ENCODE data around the gene INO80E. TPM values are rescaled to one million over a fixed set of nuclear protein-coding genes. Genes with fewer than 3 reads are reported as not detected.
"Not testable (repeated sequence)": the region's sequence is repeated elsewhere in the genome, so short reads cannot be mapped to it uniquely, and the experiment has no call there.

Gene INO80E
- polyA plus RNA-seq, 1 experiment = 35.6 TPM

- peak within 1 kb of the TSS; percentile 51 for H3K4me3 ChIP-seq (ENCODE audit: low read depth, low read length)
- H3K27me3 ChIP-seq (ENCODE audit: control insufficient read depth, insufficient read depth, low read length) = peaks cover 11% of the 10 kb centered on the region
- no peak for DNase-seq (ENCODE audit: low read depth)
- peaks cover under 1% of the 10 kb centered on the region; the same call in 1 of the 2 replicates for H3K36me3 ChIP-seq (ENCODE audit: control insufficient read depth, insufficient read depth, low read length)
- ChIA-PET POLR2A (interaction anchor here (0.7 kb wide), 1 partner anchor 55 kb away, joined by 33 read pairs; the partner anchor contains the start of gene ALDOA), CTCF (no interaction called here)
- no peak for TF ChIP-seq CTCF (IDR thresholded peaks at IDR 0.05; ENCODE audit: insufficient read depth, low read depth, low read length)
Observed at GRCh38 chr16:30010844-30011713, 15.0 kb downstream of the INO80E start, which contains the start of gene DOC2A. DOC2A (minus strand) TSS chr16:30011027; CDS start chr16:30010222, 805 bp downstream.

GRCh38 chr16:30011714-30012504 is 15.9 kb downstream of the INO80E start:
- Histone ChIP-seq H3K27me3 (ENCODE audit: control insufficient read depth, insufficient read depth, low read length) (peaks cover 11% of the 10 kb centered on the region), H3K4me3 (ENCODE audit: low read depth, low read length) (no peak overlapping the region), H3K36me3 (ENCODE audit: control insufficient read depth, insufficient read depth, low read length) (no peaks in the 10 kb centered on the region)
- no peak for DNase-seq (ENCODE audit: low read depth)
- POLR2A ChIA-PET = interaction anchor here (0.7 kb wide), 1 partner anchor 54 kb away, joined by 33 read pairs; the partner anchor contains the start of gene ALDOA
- CTCF ChIA-PET = interaction anchor here (1.0 to 1.4 kb wide), 2 partner anchors 9 to 12 kb away, joined by 3 to 6 read pairs; no protein-coding TSS in a partner anchor
- no peak for TF ChIP-seq CTCF (IDR thresholded peaks at IDR 0.05; ENCODE audit: insufficient read depth, low read depth, low read length)

- H3K4me3 ChIP-seq (ENCODE audit: low read depth, low read length); DNase-seq (ENCODE audit: low read depth); POLR2A ChIA-PET; H3K36me3 ChIP-seq (ENCODE audit: control insufficient read depth, insufficient read depth, low read length): not testable (repeated sequence)
- H3K27me3 ChIP-seq (ENCODE audit: control insufficient read depth, insufficient read depth, low read length) = peaks cover 11% of the 10 kb centered on the region
- CTCF ChIA-PET = interaction anchor here (1.0 to 1.4 kb wide), 3 partner anchors 8 to 20 kb away, joined by 3 to 6 read pairs (median 4); no protein-coding TSS in a partner anchor
Observed at GRCh38 chr16:30012598-30012997, 16.6 kb downstream of the INO80E start.

GRCh38 chr16:30015450-30015849 is 19.4 kb downstream of the INO80E start:
- DNase-seq (ENCODE audit: low read depth); H3K27me3 ChIP-seq (ENCODE audit: control insufficient read depth, insufficient read depth, low read length); H3K36me3 ChIP-seq (ENCODE audit: control insufficient read depth, insufficient read depth, low read length); POLR2A ChIA-PET; H3K4me3 ChIP-seq (ENCODE audit: low read depth, low read length): not testable (repeated sequence)
- CTCF ChIA-PET = interaction anchor here (0.7 kb wide), 1 partner anchor 258 kb away, joined by 3 read pairs; no protein-coding TSS in a partner anchor

GRCh38 chr16:30016555-30017276 is 20.7 kb downstream of the INO80E start:
- ChIA-PET POLR2A (no interaction called here), CTCF (interaction anchor here (0.7 to 1.7 kb wide), 4 partner anchors 12 to 209 kb away, joined by 3 to 4 read pairs (median 4); no protein-coding TSS in a partner anchor)
- Histone ChIP-seq H3K36me3 (ENCODE audit: control insufficient read depth, insufficient read depth, low read length) (no peaks in the 10 kb centered on the region), H3K4me3 (ENCODE audit: low read depth, low read length) (no peak overlapping the region), H3K27me3 (ENCODE audit: control insufficient read depth, insufficient read depth, low read length) (no peaks in the 10 kb centered on the region)
- no peak for DNase-seq (ENCODE audit: low read depth)
- TF ChIP-seq CTCF (IDR thresholded peaks at IDR 0.05; ENCODE audit: insufficient read depth, low read depth, low read length) = no peak
